Liver (tissue), 9 donors: ENCODE results near the gene SFT2D1. TPM values are rescaled to one million over a fixed set of nuclear protein-coding genes. Genes with fewer than 3 reads are reported as not detected.

ENCODE experiments used
- DNase-seq: peaks from one replicate; pipeline ENCODE4 v3.0.0-alpha.2; 2017; ENCODE audit warnings: low spot score
- H3K27ac ChIP-seq, 2 donors: one replicate each; pipeline ENCODE4 v1.7.0; 2013; ENCODE audit warnings: inconsistent platforms in 2 of 2, low read length in 2 of 2, control low read depth in 1 of 2, low read depth in 1 of 2, mild to moderate bottlenecking in 1 of 2
- H3K27me3 ChIP-seq, 4 donors: one replicate each; pipeline versions ENCODE4 v1.6.1 to v1.7.0; 2013; ENCODE audit warnings: low read length in 3 of 4, inconsistent platforms in 1 of 4, mild to moderate bottlenecking in 1 of 4, moderate library complexity in 1 of 4; ENCODE audit not compliant: control insufficient read depth in 4 of 4, insufficient read depth in 4 of 4
- H3K36me3 ChIP-seq, 4 donors: one replicate each; pipeline versions ENCODE4 v1.6.1 to v1.7.0; 2013; ENCODE audit warnings: low read length in 3 of 4, mild to moderate bottlenecking in 3 of 4, low read depth in 1 of 4, moderate library complexity in 1 of 4; ENCODE audit not compliant: control insufficient read depth in 4 of 4, insufficient read depth in 3 of 4
- H3K4me1 ChIP-seq, 4 donors: one replicate each; pipeline versions ENCODE4 v1.6.1 to v1.7.0; 2013; ENCODE audit warnings: low read length in 3 of 4, mild to moderate bottlenecking in 3 of 4, moderate library complexity in 1 of 4; ENCODE audit not compliant: control insufficient read depth in 4 of 4, insufficient read depth in 4 of 4
- H3K4me3 ChIP-seq, 3 donors: one replicate each; pipeline versions ENCODE4 v1.6.1 to v1.7.0; 2013; ENCODE audit warnings: low read length in 3 of 3, control low read depth in 1 of 3, low read depth in 1 of 3, mild to moderate bottlenecking in 1 of 3
- H3K9ac ChIP-seq, 2 donors: one replicate each; pipeline ENCODE4 v1.7.0; 2013; ENCODE audit warnings: low read length in 2 of 2, mild to moderate bottlenecking in 2 of 2, moderate library complexity in 2 of 2, control low read depth in 1 of 2, low read depth in 1 of 2
- H3K9me3 ChIP-seq, 4 donors: one replicate each; pipeline versions ENCODE4 v1.6.1 to v1.7.0; 2013; ENCODE audit warnings: low read length in 3 of 4; ENCODE audit not compliant: control insufficient read depth in 4 of 4
- CTCF ChIP-seq: fragments of 150-350 bp; IDR thresholded peaks from 2 replicates; pipeline ENCODE4 v1.5.1; 2017; ENCODE audit warnings: improper control_type of control experiment, low read depth, low read length; ENCODE audit not compliant: missing input control
- EGR1 ChIP-seq, 2 donors: IDR thresholded peaks; 2 replicates each; pipeline ENCODE4 v1.6.1; 2016 to 2018; ENCODE audit warnings: antibody characterized with exemption in 2 of 2, low read depth in 2 of 2
- FOXA1 ChIP-seq: IDR thresholded peaks from 2 replicates; pipeline ENCODE4 v1.6.1; 2016; ENCODE audit warnings: antibody characterized with exemption
- FOXA2 ChIP-seq: IDR thresholded peaks from 2 replicates; pipeline ENCODE4 v1.6.1; 2016; ENCODE audit warnings: antibody characterized with exemption
- GABPA ChIP-seq, 2 donors: IDR thresholded peaks in 1 of 2; conservative IDR thresholded peaks in 1 of 2; 2 replicates each; pipeline ENCODE4 v1.6.1; 2016; ENCODE audit warnings: antibody characterized with exemption in 2 of 2, mild to moderate bottlenecking in 1 of 2, moderate library complexity in 1 of 2
- HNF4A ChIP-seq, 2 donors: conservative IDR thresholded peaks; 2 replicates each; pipeline ENCODE4 v1.6.1; 2016; ENCODE audit warnings: antibody characterized with exemption in 2 of 2, mild to moderate bottlenecking in 2 of 2
- HNF4G ChIP-seq: IDR thresholded peaks from 2 replicates; pipeline ENCODE4 v1.6.1; 2016; ENCODE audit warnings: antibody characterized with exemption
- JUND ChIP-seq, 2 donors: IDR thresholded peaks; 2 replicates each; pipeline ENCODE4 v1.6.1; 2016; ENCODE audit warnings: antibody characterized with exemption in 2 of 2
- NR2F2 ChIP-seq: IDR thresholded peaks from 2 replicates; pipeline ENCODE4 v1.6.1; 2016; ENCODE audit warnings: antibody characterized with exemption
- REST ChIP-seq: IDR thresholded peaks from 2 replicates; pipeline ENCODE4 v1.6.1; 2016; ENCODE audit warnings: antibody characterized with exemption, mild to moderate bottlenecking
- RXRA ChIP-seq, 2 donors: IDR thresholded peaks; 2 replicates each; pipeline ENCODE4 v1.6.1; 2017 to 2018; ENCODE audit warnings: antibody characterized with exemption in 2 of 2, mild to moderate bottlenecking in 1 of 2
- SP1 ChIP-seq: IDR thresholded peaks from 2 replicates; pipeline ENCODE4 v1.6.1; 2018; ENCODE audit warnings: antibody characterized with exemption, mild to moderate bottlenecking
- TAF1 ChIP-seq: conservative IDR thresholded peaks from 2 replicates; pipeline ENCODE4 v1.6.1; 2016; ENCODE audit warnings: antibody characterized with exemption, mild to moderate bottlenecking
- YY1 ChIP-seq: IDR thresholded peaks from 2 replicates; pipeline ENCODE4 v1.6.1; 2016; ENCODE audit warnings: antibody characterized with exemption, mild to moderate bottlenecking
- ZBTB33 ChIP-seq: IDR thresholded peaks from 2 replicates; pipeline ENCODE4 v1.6.1; 2016; ENCODE audit warnings: antibody characterized with exemption
- WGBS: extraction: QIAGEN DNeasy Blood & Tissue Kit; methylation state at CpG from one replicate; pipeline ENCODE4 v1.1.7; 2013; 5-methylcytosine and 5-hydroxymethylcytosine counted together
- polyA plus RNA-seq, 2 donors: library from polyadenylated mRNA; stranded (reverse) in 1 of 2; unstranded in 1 of 2; fragments of 200-250 nt in 1 of 2; fragments of >200 nt in 1 of 2; fragmentation: Nextera tagmentation in 1 of 2; extraction: Ambion mirVana in 1 of 2; gene quantifications; one replicate each; pipeline versions ENCODE4 v1.2.1 to v1.2.3, GENCODE V29; 2013 to 2015
- total RNA-seq, 2 donors: library from RNA; depleted of rRNA; stranded (reverse); fragments of >200 nt; gene quantifications; one replicate each; pipeline ENCODE4 v1.2.3, GENCODE V29; 2014
- TF ChIP-seq, protein P1 (sequence below): IDR thresholded peaks from 2 replicates; pipeline ENCODE4 v1.6.1; 2016; ENCODE audit warnings: antibody characterized with exemption
- TF ChIP-seq, protein P2 (sequence below): IDR thresholded peaks from 2 replicates; pipeline ENCODE4 v1.6.1; 2016; ENCODE audit warnings: antibody characterized with exemption
- donor health status: healthy.
- donor health status: healthy.
- donor health status: healthy.
- donor health status: healthy.
- donor health status: healthy.

Gene SFT2D1
- total and polyA plus RNA-seq, 4 donors, result 9.5 to 16.6 (median 15.2) TPM

DNA sequence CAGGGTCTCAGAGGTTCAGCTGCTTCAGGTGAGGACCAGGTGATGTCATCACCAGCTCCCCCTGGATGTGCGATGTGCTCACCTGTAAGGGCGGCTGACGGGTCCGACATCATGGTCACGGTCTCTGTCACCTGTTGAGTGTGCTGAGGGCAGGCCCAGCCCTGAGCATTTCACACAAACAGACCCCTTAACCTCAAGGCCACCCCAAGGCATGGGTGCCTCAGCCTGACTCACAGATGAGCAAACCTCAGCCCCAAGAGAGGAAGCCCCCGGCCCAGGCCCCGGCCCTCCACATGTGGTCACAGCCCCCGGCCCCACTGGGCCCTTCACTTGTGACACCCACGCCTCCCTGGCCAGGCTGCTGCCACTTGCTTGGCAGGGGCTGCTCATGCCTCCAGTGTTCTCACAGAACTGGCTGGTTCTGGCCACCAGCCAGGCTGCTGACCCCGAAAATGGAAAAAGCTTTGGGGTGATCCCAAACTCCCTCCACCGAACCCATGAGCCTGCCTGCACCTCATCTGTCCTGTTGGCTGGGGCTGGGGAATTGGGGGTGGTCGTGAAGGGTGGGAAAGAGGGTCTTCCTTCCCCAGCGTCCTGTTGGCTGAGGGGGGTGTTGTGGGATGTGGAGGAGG lies 67.5 kb downstream of the SFT2D1 start:
- no peak for DNase-seq
- Histone ChIP-seq H3K9ac (no peak overlapping the region), H3K27ac (no peak overlapping the region), H3K27me3 (no peaks in the 10 kb centered on the region), H3K4me3 (no peak overlapping the region), H3K36me3 (no peaks in the 10 kb centered on the region), H3K9me3 (no peaks in the 10 kb centered on the region), H3K4me1 (no peaks in the 10 kb centered on the region)
- 84% methylated on average over 13 of the region's 13 CpGs for WGBS
- TF ChIP-seq, protein P1, sequence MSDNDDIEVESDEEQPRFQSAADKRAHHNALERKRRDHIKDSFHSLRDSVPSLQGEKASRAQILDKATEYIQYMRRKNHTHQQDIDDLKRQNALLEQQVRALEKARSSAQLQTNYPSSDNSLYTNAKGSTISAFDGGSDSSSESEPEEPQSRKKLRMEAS, result no peak
- TF ChIP-seq GABPA (IDR thresholded peaks at IDR 0.05 in 1 of 2, conservative IDR thresholded peaks at IDR 0.05 in 1 of 2), result no peak
- no peak for TF ChIP-seq RXRA (IDR thresholded peaks at IDR 0.05)
- TF ChIP-seq EGR1 (IDR thresholded peaks at IDR 0.05; ENCODE audit: low read depth in 2 of 2), result no peak
- TF ChIP-seq YY1, result no peak
- TF ChIP-seq HNF4A (conservative IDR thresholded peaks at IDR 0.05), result no peak
- no peak for TF ChIP-seq FOXA2
- TF ChIP-seq TAF1, result no peak
- no peak for TF ChIP-seq ZBTB33
- no peak for TF ChIP-seq JUND (IDR thresholded peaks at IDR 0.05)
- TF ChIP-seq SP1, result no peak

- peaks cover 0 to 2% (median 0%) of the 10 kb centered on the region in 4 donors for H3K27me3 ChIP-seq
- no peaks in the 10 kb centered on the region for H3K36me3 ChIP-seq
- no peak for DNase-seq
- H3K4me1 ChIP-seq, result no peaks in the 10 kb centered on the region
- H3K9me3 ChIP-seq, result no peaks in the 10 kb centered on the region
- no peak overlapping the region for H3K9ac ChIP-seq
- 81% methylated on average over 4 of the region's 4 CpGs for WGBS
- no peak overlapping the region for H3K4me3 ChIP-seq
- TF ChIP-seq GABPA (IDR thresholded peaks at IDR 0.05 in 1 of 2, conservative IDR thresholded peaks at IDR 0.05 in 1 of 2), result no peak
- no peak for TF ChIP-seq REST
- no peak for TF ChIP-seq HNF4G
- TF ChIP-seq CTCF, result no peak
- TF ChIP-seq ZBTB33, result no peak
- TF ChIP-seq SP1, result no peak
- TF ChIP-seq YY1, result no peak
- no peak for TF ChIP-seq FOXA1
- TF ChIP-seq EGR1 (IDR thresholded peaks at IDR 0.05; ENCODE audit: low read depth in 2 of 2), result no peak
- TF ChIP-seq, protein P1, result no peak
- TF ChIP-seq, protein P2, sequence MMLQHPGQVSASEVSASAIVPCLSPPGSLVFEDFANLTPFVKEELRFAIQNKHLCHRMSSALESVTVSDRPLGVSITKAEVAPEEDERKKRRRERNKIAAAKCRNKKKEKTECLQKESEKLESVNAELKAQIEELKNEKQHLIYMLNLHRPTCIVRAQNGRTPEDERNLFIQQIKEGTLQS, result no peak
- no peak for TF ChIP-seq NR2F2
- H3K27ac ChIP-seq, result no peak overlapping the region
Measured at GRCh38 chr6:166274163-166274562, 68.2 kb downstream of the SFT2D1 start.
